GM19438 (cell line): ENCODE measurements around the gene VTI1A.
"Not testable (repeated sequence)": the region's sequence is repeated elsewhere in the genome, so short reads cannot be mapped to it uniquely, and the experiment has no call there.

Experiments used
- ATAC-seq: cut with Tn5 transposase; IDR thresholded peaks from one replicate; pipeline ENCODE4 v1.9.1; 2021; ENCODE audit warnings: low read depth; ENCODE audit not compliant: unreplicated experiment

VTI1A gene

GRCh38 chr10:112446855-112447619 lies at the start of gene VTI1A, which contains the start of gene ZDHHC6:
VTI1A (plus strand) TSS chr10:112447215; CDS start chr10:112447374, 159 bp downstream.
ZDHHC6 (minus strand) TSS chr10:112446914; CDS start chr10:112445436, 1,478 bp downstream.
- ATAC-seq = peak; percentile 94

GRCh38 chr10:112397592-112397991 lies 49.4 kb upstream of the VTI1A start:
- no peak for ATAC-seq

- ATAC-seq = no peak
These were observed 44.1 kb upstream of the VTI1A start for GRCh38 chr10:112402917-112403316.

DNA sequence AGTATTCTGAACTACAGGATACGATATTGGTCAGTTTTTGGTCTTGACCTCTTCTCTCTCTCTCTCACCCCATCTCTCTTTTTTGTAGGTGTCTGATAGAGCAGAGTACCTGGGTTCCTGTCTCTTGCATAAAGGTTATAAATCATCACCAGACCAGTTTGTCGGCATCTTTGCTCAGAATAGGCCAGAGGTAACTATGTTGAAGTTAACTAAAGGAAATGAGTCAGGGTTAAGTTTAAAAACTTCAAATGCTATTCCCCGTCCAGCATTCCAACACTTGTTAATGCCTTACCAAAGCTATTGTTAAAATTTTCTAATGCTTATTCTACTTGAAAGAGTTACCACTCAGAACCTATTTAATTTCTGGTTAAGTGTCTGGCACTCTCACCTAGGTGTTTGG lies 42.4 kb upstream of the VTI1A start:
- ATAC-seq = no peak

- not testable (repeated sequence) for ATAC-seq
These were observed 40.2 kb upstream of the VTI1A start for GRCh38 chr10:112406806-112407205.

DNA sequence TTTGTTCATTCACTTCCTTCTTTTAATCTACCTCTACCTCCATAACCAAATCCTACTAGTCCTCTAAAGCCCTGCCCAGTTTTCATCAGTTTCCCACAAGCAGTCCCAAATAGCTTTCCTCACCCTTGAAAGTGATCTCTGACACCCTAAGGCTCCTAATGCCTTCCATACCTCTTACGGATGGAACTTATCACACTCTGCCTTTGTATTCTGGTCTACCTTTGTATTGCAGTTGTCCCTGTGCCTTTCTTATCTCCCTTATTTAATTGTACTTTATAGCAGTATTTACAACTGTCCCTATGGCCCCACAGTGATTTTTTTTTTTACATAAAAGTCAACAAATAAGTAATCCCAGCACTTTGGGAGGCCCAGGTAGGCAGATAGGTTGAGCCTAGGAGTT lies 39.3 kb upstream of the VTI1A start:
- ATAC-seq = no peak

GRCh38 chr10:112409299-112409698 lies 37.7 kb upstream of the VTI1A start:
- ATAC-seq = no peak

GRCh38 chr10:112409755-112410154 lies 37.3 kb upstream of the VTI1A start:
- no peak for ATAC-seq

DNA sequence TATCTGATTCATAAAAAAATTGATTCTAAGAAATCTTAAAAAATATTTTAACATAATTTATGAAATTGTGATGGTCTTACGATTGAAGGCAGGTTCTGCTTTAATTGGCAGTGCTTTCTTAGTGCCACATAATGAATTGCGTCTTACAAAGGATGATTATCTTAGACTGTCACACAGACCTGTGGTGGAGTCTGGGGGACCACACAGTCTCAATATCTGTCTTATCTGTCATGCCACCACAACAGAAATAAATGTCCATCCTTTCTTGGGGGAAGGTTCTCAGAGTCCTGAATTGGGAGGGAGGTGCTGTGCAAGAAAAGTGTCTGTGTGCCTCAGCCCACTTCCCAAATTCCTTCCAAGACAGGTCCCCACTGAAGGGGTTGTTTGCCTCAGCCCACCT lies 34.3 kb upstream of the VTI1A start:
- ATAC-seq = no peak

- no peak for ATAC-seq
These were observed 25.3 kb upstream of the VTI1A start for GRCh38 chr10:112421731-112422130.

- no peak for ATAC-seq
These were observed 22.4 kb upstream of the VTI1A start for GRCh38 chr10:112424651-112425050.

DNA sequence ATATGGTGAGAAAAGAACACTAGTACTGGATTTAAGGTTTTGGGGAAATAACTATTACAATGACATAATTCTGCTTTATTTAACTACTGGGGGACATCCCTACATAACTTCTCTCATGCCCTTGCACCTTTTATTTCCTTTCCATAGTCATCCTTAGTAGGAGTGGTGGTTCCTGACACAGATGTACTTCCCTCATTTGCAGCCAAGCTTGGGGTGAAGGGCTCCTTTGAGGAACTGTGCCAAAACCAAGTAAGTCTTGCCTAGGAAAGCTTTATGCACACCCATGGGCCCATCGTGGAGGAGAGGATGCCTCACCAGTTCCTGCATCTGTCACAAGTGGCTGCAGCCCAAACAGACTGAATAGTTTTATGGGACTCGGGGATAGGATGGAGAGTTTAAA lies 20.9 kb upstream of the VTI1A start:
- no peak for ATAC-seq

- no peak for ATAC-seq
These were observed 17.9 kb upstream of the VTI1A start for GRCh38 chr10:112429147-112429546.

- no peak for ATAC-seq
These were observed 17.3 kb upstream of the VTI1A start for GRCh38 chr10:112429654-112430230.

DNA sequence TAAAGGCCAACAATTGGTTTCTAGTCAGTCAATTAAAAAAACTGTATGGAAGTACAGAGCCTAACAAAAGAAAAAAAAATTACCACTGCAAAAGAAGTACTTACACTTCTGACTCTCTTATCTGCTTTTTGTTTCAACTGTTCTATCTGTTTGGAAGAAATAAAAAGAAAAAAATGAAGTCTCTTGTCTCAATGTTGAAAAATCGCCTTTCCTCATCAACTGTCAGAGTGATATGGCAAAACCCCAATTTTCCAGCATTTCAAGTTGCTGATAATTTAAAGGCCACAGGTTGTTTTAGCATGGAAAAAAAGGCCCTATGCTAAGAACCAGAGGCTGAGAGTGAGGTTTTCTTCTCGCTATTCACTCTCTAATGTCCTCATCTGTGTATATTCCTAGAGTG lies 13.9 kb upstream of the VTI1A start:
- ATAC-seq = no peak

DNA sequence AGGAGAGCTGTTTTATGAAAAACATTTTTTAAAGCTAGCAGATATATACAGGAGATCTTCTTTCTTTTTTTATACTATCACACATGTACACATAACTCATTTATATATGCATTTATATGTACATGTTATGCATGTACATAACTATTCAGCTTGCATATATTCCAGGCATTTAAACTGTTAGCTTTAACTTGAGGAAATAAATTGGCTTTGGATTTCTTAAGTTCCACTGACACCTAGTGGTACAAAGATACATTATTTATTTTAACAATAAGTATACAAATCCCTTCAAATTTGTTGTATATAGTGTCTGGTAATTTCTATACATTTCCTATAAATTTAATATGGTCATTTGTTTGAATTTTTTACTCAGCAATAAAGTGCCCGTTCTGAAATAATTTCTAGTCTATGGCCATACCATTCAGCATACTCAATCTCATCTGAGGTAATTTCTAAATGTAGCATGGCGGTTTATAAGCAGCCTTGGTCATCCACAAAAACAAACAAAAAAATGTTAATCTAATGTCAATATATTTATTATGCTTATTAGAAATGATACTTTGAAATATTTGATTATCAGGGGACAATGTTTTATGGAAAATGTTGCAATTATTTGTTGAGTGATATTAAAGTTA lies 11.9 kb upstream of the VTI1A start:
- ATAC-seq = no peak

DNA sequence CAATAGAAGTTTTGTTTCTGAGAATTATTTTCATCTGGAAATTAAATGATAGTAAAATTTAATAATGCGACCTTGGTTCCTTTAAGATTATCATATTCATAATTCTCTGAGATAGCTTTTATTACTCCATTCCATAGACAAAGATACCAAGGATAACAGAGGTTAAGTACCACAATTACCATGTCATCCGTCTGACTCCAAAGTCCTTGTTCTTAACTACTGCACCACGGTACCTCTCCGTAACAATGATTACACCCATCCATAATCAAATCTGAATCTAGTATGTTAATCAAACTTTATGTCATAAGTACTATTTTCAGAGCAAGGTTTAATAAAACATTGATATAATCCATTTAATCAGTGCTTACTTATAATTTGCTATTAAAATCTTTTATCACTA lies 8.7 kb upstream of the VTI1A start:
- ATAC-seq = no peak

DNA sequence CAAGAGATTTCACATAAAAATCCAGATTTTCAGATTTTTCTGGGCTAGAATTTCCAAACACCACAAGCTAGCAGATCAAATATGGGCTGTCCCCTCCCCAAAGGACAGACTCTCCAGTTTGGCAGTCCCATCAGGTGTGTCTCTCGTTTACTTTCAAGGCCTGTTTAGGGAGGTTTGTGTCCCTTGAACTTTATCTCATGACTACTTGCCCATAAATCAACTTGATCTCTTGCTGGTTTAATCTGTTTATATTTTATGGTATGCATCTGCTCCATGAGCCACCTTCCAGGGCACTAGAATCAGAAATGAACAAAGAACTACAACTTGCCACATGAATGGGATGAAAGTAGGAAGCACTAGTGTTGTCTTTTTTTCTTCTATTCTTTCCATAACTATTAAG lies 5.5 kb upstream of the VTI1A start:
- ATAC-seq = no peak

DNA sequence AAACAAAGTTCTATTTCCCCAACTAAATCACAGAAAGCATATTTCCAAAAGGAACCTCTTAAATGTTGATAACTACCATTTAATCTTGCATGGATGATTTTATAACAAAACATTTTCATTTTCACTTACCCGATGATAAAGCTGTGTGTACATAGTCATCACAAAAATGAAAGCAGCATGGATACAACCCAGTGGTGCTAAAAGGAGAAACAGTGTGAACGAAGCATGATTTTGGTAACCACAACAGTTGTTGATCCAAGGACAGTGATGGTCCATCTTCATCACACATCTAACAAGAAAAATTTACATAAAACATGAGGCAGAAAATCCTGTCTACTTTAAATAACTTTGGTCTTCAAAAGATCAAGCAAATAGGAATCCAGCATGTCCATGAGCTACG lies 5.0 kb upstream of the VTI1A start:
- ATAC-seq = no peak

- ATAC-seq = peak; percentile 38
These were observed 760 bp upstream of the VTI1A start for GRCh38 chr10:112446055-112446854.

DNA sequence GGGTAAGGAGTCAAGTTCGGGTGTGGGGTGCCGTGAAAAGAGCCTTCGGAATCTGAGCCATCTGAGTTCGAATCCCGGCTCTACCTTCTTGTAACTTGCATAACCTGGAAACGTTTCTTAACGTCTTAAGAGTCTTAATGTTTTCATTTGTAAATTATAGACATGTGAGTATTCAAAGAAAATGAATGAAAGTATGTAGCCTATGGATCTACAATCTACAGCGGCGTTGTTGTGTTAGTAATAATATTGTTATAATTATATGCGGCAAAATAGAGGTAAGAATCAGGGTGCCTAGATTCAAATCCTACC lies 559 bp downstream of the VTI1A start:
- no peak for ATAC-seq
